Endodermal cell (in vitro differentiated cells): ENCODE data around the gene MARCHF10. TPM values are rescaled to one million over a fixed set of nuclear protein-coding genes. Genes with fewer than 3 reads are reported as not detected.
A peak's percentile ranks its signal among the peaks of the same experiment; 100 is the strongest.

Experiments
- DNase-seq: peaks from one replicate; pipeline ENCODE4 v3.0.0-alpha.2; 2017
- H3K27ac ChIP-seq: 2 replicates; pipeline ENCODE4 v1.5.1; 2013; ENCODE audit warnings: mild to moderate bottlenecking, low read depth, low read length, moderate library complexity
- H3K27me3 ChIP-seq: 2 replicates; pipeline ENCODE4 v1.6.1; 2013; ENCODE audit warnings: mild to moderate bottlenecking, low read length, moderate library complexity; ENCODE audit not compliant: insufficient read depth, control insufficient read depth, poor library complexity, severe bottlenecking
- H3K36me3 ChIP-seq: 2 replicates; pipeline ENCODE4 v1.7.0; 2013; ENCODE audit warnings: mild to moderate bottlenecking, low read length, moderate library complexity; ENCODE audit not compliant: control insufficient read depth, insufficient read depth
- H3K4me1 ChIP-seq: one replicate; pipeline ENCODE4 v1.7.0; 2013; ENCODE audit warnings: low read length; ENCODE audit not compliant: control insufficient read depth, insufficient read depth
- H3K4me3 ChIP-seq: 2 replicates; pipeline ENCODE4 v1.5.1; 2013; ENCODE audit warnings: mild to moderate bottlenecking, low read length, moderate library complexity
- H3K9ac ChIP-seq: 2 replicates; pipeline ENCODE4 v1.6.1; 2013; ENCODE audit warnings: mild to moderate bottlenecking, low read length, moderate library complexity; ENCODE audit not compliant: poor library complexity, severe bottlenecking; ENCODE audit errors: extremely low read depth
- H3K9me3 ChIP-seq: 2 replicates; pipeline ENCODE4 v1.6.1; 2013; ENCODE audit warnings: mild to moderate bottlenecking, low read length, moderate library complexity; ENCODE audit not compliant: control insufficient read depth
- H3K27ac Mint-ChIP-seq: 2 replicates; pipeline ENCODE4 v1.8.0; 2020; ENCODE audit warnings: mixed read lengths
- H3K27me3 Mint-ChIP-seq: 2 replicates; pipeline ENCODE4 v1.8.0; 2021; ENCODE audit warnings: mild to moderate bottlenecking, mixed read lengths; ENCODE audit not compliant: insufficient read depth
- H3K36me3 Mint-ChIP-seq: 2 replicates; pipeline ENCODE4 v1.8.0; 2020; ENCODE audit warnings: low read depth, mixed read lengths
- H3K4me1 Mint-ChIP-seq: 2 replicates; pipeline ENCODE4 v1.8.0; 2020; ENCODE audit warnings: mixed read lengths
- H3K4me3 Mint-ChIP-seq: 2 replicates; pipeline ENCODE4 v1.8.0; 2020; ENCODE audit warnings: mild to moderate bottlenecking, moderate library complexity, mixed read lengths
- H3K9me3 Mint-ChIP-seq: 2 replicates; pipeline ENCODE4 v1.8.0; 2020; ENCODE audit warnings: mild to moderate bottlenecking, mixed read lengths
- CTCF ChIP-seq: fragments of 200-600 bp; sonication (generic); conservative IDR thresholded peaks from 2 replicates; pipeline ENCODE4 v1.5.0; 2021; ENCODE audit warnings: antibody characterized with exemption, mild to moderate bottlenecking
- WGBS, 2 experiments: methylation state at CpG; one replicate each; pipeline versions ENCODE4 v1.1.5 to v1.1.7; 2013; ENCODE audit warnings: missing lambda C conversion rate in 2 of 2, mixed read lengths in 1 of 2; ENCODE audit not compliant: insufficient coverage in 1 of 2, insufficient read length in 1 of 2; 5-methylcytosine and 5-hydroxymethylcytosine counted together
- total RNA-seq, 2 donors: library from RNA; stranded (reverse); fragmentation: NEBNext Ultra II Directional in 1 of 2; extraction: Animal tissue kit (Norgen Biotek cat#: 25700) in 1 of 2; gene quantifications; 2 replicates in 1 of 2; 3 replicates in 1 of 2; pipeline ENCODE4 v1.2.1, GENCODE V29; 2021

The MARCHF10 gene
- total RNA-seq, 2 donors from 2014 or later: 0.57 to 1.7 TPM

- Histone ChIP-seq H3K9me3 (no peaks in the 10 kb centered on the region), H3K36me3 (no peaks in the 10 kb centered on the region), H3K27me3 (no peaks in the 10 kb centered on the region), H3K9ac (no peak overlapping the region), H3K27ac (no peak overlapping the region), H3K4me1 (no peaks in the 10 kb centered on the region), H3K4me3 (no peak overlapping the region)
- WGBS, 2 experiments: 85 to 96% methylated on average over 2 to 4 of the region's 5 CpGs
- Mint-ChIP-seq H3K27ac (no peak overlapping the region), H3K4me3 (no peak overlapping the region), H3K4me1 (no peaks in the 10 kb centered on the region), H3K27me3 (no peaks in the 10 kb centered on the region), H3K36me3 (no peaks in the 10 kb centered on the region), H3K9me3 (peaks cover 3% of the 10 kb centered on the region)
- TF ChIP-seq CTCF: no peak
- DNase-seq: no peak
Measured at GRCh38 chr17:62732125-62732524, 76.0 kb downstream of the MARCHF10 start.

GRCh38 chr17:62727916-62728672, 80.0 kb downstream of the MARCHF10 start:
- Mint-ChIP-seq H3K27me3 (no peaks in the 10 kb centered on the region), H3K27ac (no peak overlapping the region), H3K4me3 (no peak overlapping the region), H3K36me3 (no peaks in the 10 kb centered on the region), H3K9me3 (peaks cover 3% of the 10 kb centered on the region), H3K4me1 (peaks cover 7% of the 10 kb centered on the region)
- H3K9ac ChIP-seq: no peak overlapping the region
- no peak overlapping the region for H3K4me3 ChIP-seq
- no peak overlapping the region for H3K27ac ChIP-seq
- H3K36me3 ChIP-seq: no peaks in the 10 kb centered on the region
- no peaks in the 10 kb centered on the region for H3K4me1 ChIP-seq
- H3K27me3 ChIP-seq: no peaks in the 10 kb centered on the region
- H3K9me3 ChIP-seq: no peaks in the 10 kb centered on the region
- DNase-seq: peak; percentile 59
- TF ChIP-seq CTCF: peak; percentile 42
- WGBS, 2 experiments: 72 to 92% methylated on average over 3 to 6 of the region's 6 CpGs

GRCh38 chr17:62725791-62726249, 82.3 kb downstream of the MARCHF10 start:
- H3K9me3 Mint-ChIP-seq: peaks cover 3% of the 10 kb centered on the region
- Histone ChIP-seq H3K36me3 (no peaks in the 10 kb centered on the region), H3K27me3 (no peaks in the 10 kb centered on the region), H3K27ac (no peak overlapping the region), H3K4me1 (no peaks in the 10 kb centered on the region), H3K9me3 (no peaks in the 10 kb centered on the region), H3K9ac (no peak overlapping the region), H3K4me3 (no peak overlapping the region)
- peaks cover 7% of the 10 kb centered on the region for H3K4me1 Mint-ChIP-seq
- H3K27me3 Mint-ChIP-seq: no peaks in the 10 kb centered on the region
- no peak for DNase-seq
- no peak overlapping the region for H3K4me3 Mint-ChIP-seq
- no peak for TF ChIP-seq CTCF
- H3K27ac Mint-ChIP-seq: no peak overlapping the region
- WGBS, 2 experiments: 92 to 93% methylated on average over 2 to 4 of the region's 5 CpGs
- H3K36me3 Mint-ChIP-seq: no peaks in the 10 kb centered on the region
